Hematopoietic multipotent progenitor cell treated with erythropoietin and hydrocortisone succinate and interleukin-3 and kit ligand, for 4 days (in vitro differentiated cells): ENCODE measurements around the gene PAOX.

Source experiments
- DNase-seq: peaks from one replicate; pipeline ENCODE4 v3.0.0-alpha.2; 2015

PAOX gene

DNA sequence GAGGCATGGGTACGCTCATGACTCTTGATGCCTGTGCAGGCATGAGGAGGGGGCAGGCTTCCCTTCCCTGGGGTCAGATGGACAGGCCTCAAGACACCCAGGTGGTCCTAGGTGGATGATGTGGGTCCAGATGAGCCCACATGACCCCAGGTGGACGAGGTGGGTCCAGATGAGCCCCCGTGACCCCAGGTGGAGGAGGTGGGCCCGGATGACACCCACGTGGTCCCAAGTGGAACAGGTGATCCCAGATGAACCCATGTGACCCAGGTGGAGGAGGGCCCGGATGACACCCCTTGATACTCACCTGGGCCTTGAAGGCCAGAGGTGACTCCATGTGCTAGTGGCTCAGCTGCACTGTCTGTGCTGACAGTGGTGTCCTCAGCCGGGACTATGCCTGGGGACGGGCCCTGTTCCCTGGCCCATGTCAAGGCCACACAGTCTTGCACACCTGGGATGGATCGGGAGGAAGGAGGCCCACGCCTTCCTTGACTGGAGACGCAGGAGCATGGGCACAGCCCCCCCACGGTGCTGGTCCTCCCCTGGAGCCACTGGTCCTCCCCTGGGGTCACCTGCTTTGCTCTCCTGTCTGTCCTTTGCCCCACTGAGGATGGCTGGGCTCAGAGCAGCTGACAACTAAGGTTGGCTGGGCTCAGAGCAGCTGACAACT lies 28.6 kb upstream of the PAOX start:
- no peak for DNase-seq

DNA sequence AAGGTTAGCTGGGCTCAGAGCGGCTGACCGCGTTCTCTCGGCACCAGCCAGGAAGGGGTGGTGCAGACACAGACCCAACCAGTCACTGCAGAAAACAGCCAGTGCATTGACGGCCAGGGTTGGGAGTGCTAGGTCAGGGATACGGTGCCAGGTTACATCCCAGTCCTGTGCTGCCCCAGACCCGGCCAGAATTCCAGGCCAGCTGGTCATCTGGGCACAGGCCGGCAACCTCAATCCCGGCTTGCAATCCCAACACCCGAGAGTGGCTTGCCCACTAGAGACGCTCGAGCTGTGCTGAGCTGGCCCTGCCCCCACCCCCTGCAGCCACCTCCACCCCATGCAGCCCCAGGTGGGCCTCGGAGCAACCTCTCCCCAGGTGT lies 28.1 kb upstream of the PAOX start:
- DNase-seq, result no peak

DNA sequence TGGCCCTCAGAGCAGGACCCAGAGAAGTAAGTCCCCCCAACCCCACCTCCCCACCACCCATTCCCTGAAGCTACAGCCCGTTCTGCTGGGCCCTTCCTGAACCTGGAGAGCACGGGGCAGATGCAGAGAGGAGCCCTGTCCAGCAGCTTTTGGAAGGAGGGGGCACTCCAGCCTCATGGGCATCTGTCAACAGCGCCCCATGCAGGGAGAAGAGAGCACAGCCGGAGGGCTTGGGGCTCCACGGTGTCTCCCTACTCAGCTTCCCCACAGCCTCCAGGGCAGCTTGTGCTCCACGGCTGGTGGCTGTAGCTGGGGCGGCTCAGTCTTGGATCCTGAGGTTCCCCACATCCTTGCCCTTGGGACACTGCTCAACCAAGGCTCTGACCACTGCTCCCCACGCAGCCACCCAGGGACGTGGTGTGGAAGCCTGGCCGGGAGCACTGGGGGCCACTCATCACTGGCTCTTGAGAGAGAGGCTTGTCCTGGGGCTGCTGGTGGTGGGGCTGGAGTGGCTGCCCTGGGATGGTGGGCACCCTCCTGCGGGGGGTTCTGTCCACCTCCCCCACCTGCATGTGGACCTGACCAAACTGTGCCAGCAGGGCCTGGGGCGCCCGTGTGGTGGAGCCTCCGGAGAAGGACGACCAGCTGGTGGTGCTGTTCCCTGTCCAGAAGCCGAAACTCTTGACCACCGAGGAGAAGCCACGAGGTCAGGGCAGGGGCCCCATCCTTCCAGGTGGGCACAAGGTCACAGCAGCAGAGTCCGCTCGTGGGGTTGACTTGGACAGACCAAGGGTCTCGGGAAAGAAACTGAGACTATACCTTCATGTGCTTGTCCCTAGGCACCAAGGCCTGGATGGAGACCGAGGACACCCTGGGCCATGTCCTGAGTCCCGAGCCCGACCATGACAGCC lies 27.4 kb upstream of the PAOX start:
- DNase-seq, result no peak

DNA sequence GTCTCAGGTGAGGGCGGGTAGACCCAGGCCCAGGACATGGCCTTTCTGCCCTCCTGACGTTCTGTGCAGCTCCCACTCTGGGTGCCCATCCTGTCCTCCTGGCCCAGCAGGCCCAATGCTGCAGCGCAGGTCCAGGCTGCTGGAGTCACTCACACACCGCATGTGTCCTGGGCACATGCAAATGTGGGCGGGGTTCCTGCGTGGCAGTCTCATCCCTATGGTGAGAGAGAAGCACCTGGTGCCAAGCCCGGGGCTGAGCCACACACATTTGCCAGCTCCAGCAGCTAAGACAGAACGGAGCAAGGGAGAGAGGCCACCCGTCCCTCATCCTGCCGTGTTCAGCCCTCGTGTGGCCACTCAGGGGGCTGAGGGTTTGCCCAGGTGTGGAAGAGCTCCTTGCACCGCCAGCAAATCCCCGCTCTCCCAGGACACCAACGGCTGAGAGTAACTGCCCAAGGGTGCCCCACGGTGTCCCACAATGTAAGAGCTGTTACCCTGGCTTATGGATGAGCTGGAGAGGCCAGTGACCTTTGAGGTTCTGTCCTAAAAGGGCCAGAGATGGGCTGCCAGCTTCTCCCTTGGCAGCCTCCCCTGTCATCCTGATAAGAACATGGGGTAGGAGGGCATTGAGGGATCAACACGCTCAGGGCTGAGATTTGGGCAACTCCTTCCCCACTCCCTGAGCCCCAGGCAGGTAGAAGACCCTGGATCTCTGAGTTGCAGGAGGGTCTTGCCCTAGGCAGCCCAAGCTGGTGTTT lies 25.7 kb upstream of the PAOX start:
- no peak for DNase-seq

DNA sequence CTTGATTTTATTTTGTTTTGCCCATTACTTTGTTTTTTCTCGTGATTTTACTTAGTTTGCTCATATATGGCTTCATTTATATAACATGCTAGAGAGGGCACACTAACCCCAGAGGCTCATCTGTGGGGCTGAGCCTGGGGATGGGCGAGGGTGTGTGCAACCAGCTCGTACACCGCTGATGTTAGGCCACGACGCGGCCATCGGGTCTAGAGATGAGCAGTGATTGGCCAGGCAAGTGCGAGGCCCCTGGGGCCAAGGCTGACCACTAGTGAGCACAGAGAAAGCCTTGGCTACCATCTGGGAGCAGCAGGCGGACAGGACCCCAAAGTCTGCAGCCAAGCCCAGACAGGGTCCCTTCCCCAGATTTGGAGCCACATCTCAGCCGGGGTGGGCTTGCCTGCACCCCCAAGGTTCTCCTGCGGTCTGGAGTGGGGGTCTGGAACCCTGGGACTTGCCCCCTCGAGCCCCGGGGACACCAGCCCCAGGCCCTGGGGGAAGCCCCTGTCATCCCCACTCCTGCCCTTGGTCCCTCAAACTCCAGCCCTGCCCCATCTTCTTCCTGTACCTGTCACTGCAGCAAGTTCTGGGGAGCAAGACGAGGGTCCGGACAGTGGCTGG lies 25.0 kb upstream of the PAOX start:
- DNase-seq, result no peak

DNA sequence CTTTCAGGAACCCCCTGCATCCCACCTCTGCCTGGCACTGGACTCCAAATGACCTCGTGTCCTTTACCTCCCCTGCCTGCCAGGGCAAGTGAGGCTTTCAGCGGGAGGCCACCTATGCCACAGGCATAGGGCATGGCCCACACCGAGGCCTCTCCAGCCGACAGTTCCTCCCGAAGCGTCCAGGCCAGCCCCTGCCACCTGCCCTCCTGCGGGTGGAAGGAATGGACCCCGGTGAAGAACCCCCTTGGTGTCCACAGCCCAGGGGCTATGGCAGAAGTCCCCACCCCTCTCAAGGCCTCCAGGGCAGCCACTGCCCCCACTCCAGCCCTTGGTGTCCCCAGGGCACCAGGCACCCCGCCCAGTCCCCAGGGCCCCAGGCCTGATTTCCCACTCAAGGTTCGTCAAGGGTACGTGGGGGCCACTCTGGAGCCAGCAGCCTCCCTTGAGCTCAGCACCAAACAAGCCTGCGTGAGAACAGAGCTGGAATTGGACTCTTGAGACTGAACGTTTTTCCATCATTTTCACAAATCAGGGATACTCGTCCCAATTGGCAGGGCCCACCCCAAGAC lies 24.3 kb upstream of the PAOX start:
- DNase-seq, result no peak

DNA sequence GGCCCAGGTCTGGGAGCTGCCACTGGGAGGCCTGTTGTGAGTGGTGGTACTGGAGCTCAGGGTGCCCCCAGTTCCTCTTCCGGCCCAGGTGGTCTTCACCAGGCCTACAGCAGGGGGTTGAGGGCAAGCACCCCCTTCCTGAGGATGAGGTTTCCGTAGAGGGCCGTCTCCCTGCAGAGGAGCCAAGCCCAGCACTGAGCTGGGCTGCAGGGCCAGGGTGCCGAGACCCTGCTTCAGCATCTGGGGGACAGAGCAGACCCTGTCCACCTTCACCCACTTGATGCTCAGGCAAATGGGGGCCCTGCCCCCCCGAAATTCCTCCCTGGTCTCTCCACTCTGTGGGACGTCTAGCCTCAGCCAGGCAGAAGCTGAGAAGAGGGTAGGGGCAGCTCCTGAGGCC lies 23.8 kb upstream of the PAOX start:
- no peak for DNase-seq

DNA sequence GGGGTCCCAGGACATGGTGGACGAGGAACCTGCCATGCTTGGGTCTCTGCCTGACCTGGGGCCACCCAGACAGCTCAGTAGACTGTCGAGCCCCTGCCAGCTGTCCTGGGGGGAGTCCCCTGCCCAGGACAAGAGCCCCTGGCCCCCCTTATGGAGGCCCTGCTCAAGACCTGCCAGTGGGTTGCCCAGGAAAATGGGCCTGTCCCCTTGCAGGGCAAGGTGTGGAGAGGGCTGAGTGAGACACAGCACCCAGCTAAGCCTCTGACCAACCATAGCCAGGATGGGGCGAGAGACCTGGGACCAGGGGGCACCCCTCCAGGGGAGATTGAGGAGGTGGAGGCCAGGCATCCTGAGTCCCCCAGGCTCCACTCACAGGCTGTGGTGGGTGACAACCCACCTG lies 23.1 kb upstream of the PAOX start:
- DNase-seq, result no peak

DNA sequence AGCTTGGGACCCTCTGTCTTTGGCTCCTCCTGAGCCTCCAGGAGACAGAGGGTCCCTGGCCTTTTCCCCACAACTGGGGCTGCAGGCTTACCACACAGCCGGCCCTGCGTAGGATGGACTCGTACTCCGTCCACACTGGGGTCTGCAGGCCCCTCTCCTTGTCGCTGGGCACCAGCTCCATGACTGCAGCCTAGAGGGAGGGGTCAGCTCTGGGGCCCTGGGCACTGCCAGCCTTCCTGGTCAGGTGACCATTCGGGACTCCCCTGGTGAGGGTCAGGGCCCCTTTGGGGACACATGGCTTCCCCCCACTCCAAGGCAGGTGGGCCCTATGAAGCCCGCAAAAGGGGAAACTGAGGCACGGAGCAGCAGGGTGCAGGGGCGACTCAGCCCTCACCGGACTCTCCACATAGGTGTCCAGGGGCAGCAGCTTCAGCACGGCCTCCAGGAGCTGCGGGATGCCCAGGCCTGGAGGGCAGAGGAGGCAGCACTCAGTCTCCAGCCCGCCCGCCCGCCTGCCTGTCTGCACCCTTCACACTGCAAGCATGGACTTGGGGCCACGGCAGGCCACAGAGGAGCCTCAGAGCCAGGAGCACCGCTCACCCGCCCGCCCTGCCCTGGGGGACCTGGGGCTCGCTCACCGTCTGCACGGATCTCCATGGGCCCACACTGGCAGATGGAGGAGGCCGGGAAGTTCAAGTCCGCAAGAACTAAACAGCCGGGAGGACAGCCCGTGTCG lies 22.3 kb upstream of the PAOX start:
- DNase-seq, result no peak

DNA sequence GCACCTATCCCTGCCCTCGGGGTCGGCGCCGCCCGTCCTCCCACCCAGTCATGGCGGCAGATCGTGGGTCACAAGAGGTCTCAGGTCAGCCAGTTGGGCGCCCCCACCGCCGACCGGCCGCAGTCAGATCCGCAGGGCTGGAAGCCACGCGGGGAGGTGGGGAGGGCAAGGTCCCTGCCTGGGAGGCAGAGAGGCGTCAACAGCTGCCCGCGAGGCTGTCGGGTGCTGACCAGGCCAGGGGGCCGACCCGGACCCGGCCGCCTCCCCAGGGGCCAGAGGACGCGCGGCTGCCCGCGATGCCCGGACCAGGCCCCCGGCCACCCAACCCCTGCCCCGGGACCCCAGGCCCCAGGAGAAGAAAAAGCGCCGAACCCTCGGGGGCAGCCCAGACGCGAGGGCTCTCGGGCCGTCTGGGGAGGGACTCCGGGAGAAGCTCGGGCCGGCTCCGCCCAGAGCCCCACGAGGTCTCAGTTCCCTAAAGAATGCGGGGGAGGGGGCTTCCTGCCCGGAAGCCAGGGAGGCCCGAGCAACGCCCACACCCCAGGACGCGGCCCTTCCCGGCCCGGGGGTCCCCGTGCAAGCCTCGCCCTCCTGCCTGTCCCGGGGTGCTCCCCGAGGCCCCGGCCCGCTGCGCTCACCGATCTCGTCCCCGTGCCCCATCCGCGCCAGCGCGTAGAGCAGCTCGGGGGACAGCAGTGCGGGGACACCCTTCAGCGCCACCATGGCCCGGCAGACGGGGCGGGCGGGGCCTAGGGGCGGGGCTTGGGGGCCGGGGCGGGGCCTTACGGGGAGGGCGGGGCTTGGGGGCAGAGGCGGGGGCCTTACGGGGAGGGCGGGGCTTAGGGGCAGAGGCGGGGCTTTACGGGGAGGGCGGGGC lies 21.5 kb upstream of the PAOX start, which contains the start of gene FUOM:
Gene FUOM (minus strand): TSS at position 735 of the 877 bp plus-strand sequence. CDS start 12 bp downstream, at position 723.
- DNase-seq, result peak; percentile 83

DNA sequence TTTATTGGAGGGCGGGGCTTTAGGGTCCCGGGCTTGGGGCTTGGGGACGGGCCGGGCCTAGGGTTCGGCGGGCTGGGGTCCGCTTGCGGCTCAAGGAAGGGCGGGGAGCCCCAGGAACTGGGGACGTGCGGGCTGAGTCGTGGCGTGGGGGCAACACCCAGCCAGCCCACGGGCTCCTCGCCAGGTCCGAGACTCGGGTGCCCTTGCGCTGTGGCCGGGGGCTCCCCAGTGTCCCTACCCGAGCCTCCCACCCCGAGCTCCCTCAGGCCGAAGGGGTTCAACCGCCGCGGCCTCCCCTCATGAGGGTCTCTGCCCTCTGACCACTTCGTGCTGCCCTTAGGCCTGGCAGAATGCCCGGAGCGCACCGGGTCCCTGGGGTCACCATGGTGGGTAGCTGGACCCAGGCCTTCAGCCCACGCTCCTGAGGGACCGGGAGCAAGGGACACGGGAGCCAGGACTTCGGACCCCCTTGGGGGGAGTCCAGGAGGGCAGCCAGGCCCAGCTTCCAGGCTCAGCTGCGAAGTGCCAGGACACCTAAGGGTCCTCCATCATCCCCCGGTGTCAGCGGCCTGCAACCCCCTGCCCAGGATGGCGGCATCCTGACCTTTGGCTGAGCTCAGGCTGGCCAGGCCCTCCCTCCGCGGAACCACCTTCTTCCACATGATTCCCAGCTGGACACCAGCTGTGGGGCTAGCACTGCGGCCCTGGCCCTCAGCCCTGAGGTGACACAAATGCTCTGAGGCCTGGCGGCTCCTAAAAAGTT lies 20.7 kb upstream of the PAOX start:
- no peak for DNase-seq

DNA sequence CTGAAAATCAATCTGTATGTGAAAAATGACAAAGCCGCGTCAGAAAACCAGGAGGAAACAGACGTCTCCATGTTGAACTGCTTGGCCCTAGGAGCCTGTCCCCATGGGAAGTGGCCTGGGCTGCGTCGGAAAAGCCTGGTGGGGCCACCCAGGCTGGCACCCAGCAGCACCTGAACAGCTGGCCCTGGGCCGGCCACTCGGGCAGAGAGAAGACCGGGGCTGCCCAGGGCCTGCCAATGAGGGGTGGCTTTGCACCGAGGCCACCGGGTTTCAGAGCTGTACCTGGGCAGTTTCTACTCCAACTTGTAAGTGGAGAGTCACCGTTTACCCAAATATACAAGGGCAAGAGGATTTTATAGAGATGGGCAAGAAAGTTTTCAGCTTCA lies 20.1 kb upstream of the PAOX start:
- no peak for DNase-seq

DNA sequence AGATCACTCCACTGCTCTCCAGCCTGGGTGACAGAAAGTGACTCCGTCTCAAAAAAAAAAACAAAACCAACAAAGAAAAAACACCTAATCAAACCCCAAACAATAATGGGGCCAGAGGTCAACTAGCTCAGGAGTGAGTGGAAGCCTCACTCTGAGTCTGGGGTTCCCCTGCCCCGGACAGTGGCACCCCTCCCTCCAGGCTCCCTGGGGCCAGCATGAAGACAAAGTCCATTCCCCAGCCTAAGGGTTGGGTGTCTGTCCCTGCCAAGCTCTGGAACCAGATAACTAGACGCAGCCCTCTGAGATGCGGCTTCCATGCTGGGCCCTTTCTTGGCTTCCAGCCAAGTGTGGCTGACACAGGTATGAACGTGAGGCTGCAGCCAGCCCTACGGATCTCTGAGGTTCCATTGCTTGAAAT lies 19.5 kb upstream of the PAOX start:
- DNase-seq, result peak; percentile 43

DNA sequence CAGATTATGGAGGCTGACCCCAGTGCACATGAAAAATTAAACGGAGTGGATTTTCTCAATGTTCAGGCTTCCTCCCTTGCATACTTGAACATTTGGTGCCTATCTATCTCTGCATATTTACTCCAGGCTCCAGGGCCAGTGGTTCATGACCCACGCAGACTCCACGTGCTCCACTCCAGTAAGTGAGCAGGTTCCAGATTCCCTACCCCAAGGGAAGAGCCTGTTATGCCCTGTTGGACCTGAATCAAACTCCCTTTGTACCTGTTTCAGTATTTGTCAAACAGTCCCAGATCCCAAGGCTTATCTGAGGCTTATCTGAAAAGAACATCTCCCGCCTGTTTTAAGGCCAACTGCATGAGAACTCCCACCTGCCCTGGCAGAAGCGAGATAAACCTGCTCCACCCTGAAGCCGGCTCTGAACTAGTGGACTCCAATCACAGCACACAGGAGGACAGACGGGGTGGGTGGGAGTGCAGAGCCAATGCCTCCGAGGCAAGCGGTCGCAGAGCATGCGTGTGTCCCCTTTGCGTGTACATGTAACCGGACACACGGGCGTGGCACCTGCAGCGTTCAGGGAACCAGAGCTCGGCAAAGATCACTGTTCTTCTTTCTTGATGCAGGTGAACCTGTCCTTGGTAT lies 19.0 kb upstream of the PAOX start:
- peak; percentile 45 for DNase-seq

DNA sequence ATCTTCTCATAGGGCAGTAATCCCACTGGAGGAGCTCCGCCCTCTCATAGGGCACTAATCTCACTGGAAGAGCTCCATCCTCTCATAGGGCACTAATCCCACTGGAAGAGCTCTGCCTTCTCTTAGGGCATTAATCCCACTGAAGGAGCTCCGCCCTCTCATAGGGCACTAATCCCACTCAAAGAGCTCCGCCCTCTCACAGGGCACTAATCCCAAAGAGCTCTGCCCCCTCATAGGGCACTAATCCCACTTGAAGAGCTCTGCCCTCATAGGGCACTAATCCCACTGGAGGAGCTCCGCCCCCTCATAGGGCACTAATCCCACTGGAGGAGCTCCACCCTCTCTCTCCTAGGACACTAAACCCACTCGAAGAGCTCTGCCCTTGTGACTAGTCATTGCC lies 17.8 kb upstream of the PAOX start:
- no peak for DNase-seq

DNA sequence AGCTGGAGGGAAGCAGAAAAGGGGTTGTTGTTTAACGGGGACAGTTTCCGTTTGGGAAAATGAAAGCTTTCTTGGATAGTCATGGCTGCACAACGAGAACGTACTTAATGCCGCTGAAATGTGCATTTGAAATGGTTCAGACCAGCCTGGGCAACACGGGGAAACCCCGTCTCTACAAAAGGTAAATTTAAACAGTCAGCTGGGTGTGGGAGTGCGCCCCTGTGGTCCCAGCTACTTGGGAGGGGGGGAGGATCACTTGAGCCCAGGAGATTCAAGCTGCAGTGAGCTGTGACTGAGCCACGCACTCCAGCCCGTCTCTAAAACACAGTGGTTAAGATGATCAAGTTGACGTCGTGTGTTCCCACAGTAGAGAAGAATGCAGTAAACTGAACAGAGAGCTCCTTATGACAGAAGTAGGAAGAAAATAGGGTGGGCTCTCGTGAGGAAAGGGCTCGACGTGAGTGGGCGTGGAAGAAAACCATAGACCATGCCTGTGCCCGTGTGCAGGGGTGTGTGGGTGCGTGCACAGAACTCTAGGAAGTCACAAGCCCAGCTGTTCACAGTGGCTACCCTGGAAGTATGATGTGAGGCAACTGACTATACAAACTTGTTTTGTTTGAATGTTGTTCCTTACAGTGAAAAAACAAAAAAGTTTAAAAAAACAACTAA lies 17.2 kb upstream of the PAOX start:
- no peak for DNase-seq

DNA sequence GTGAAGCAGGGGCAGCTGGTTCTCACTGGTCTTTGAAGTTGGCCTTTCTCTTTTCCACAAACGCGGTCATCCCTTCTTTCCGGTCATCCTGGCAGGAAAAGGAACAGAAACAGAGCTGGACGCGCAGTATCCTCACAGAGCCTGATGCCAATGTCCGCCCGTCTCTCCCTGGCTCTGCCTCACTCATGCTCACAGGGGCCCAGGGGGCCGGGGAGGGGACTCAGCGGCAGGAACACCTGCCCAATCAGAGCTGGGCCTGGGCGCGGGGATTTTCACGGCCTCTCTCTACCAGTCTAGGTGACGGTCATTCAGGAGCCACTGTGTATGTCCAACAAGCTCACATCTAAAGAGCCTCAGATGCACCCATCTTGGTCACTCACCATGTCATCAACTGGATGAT lies 16.2 kb upstream of the PAOX start:
- no peak for DNase-seq

DNA sequence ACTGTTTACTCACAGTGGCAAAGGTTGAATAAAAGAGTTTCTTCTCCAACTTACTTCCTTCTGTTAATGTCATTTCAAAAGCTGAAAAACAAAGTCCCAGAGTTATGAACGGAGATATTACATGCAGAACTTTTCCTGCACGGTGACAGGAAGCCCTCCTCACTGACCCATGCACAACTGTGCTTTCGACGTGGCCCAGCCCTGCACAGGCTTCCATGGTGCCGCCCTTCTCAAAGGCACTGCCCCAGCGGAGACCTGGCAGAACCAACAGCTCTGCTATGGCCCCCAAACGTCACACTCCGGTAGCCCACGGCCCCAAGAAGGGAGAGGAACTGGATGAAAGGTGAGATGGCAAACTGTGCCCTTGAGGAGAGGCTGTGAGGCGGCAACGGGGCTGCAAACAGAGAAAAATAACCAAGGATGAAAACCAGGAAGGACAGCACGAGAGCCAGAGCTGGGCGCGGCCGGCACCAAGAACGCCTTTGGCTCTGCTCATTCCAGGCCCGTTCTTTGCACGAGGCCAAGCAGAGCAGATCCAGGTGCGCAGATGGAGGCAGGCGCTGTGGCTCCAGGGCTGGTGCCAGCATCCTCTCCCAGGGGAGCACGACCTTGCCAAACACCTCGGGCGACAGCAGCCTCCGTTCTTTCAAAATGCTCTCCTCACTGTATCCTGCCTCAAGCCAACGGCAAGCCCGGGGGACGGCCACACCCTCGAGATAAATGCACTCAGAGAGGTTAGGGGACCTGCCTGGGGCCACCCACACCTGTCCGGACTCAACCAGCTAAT lies 14.2 kb upstream of the PAOX start:
- no peak for DNase-seq
